Activated CD8-positive, alpha-beta memory T cell treated with anti-CD3 and anti-CD28 coated beads for 1 hour (primary cell): ENCODE results near the gene ZNF792.
"Not testable (repeated sequence)": the region's sequence is repeated elsewhere in the genome, so short reads cannot be mapped to it uniquely, and the experiment has no call there.

ENCODE experiments used
- DNase-seq, 2 donors: peaks; one replicate each; pipeline ENCODE4 v3.0.0-alpha.2; 2020; ENCODE audit warnings: low read depth in 1 of 2; ENCODE audit errors: extremely low read depth in 1 of 2

ZNF792 gene

DNA sequence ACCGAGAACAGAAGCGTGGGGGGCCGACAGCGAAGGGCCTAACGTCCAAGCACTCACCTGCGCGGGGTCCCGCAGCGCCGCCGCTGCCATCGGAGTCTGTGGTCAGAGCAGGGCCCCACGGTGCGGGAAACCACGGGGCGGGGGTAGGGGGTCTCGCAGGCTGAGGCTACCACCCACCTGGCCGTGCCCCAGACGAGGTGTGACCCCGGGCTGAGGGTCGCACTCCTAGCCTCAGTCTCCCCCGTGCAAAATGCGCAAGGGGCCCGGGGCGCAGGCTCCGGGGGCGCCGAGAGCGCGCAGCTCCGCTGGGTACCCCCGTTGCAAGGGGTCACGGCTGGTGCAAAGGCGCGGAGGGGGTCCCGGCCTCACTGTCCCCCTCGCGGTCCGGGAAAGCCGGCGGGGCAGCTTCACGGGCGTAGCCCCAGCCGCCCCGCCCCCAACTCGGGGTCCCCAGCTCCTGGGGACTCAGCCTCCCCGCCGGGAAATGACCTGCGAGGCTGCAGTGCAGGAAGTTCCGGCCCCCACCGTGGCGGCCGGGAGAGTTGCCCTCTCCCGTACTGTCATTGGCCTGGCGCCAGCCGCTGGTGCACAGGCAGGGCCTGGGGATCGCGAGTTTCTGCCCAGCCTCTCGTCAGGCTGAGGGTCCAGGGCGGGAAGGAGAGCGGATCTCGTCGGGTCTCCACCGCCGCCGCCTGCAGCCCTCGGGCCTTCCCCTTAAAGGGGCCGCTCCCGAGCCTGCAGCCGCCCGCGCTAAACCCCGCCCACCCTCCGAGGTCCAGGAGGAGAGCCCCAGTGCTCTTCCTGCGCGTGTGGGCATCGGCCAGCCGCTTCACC, at the start of gene ZNF792:
Gene ZNF792 (minus strand): TSS at position 657 of the 834 bp plus-strand sequence. CDS start 567 bp downstream, at position 90.
- peak in 1 of 2 donors; percentile 30 for DNase-seq

DNA sequence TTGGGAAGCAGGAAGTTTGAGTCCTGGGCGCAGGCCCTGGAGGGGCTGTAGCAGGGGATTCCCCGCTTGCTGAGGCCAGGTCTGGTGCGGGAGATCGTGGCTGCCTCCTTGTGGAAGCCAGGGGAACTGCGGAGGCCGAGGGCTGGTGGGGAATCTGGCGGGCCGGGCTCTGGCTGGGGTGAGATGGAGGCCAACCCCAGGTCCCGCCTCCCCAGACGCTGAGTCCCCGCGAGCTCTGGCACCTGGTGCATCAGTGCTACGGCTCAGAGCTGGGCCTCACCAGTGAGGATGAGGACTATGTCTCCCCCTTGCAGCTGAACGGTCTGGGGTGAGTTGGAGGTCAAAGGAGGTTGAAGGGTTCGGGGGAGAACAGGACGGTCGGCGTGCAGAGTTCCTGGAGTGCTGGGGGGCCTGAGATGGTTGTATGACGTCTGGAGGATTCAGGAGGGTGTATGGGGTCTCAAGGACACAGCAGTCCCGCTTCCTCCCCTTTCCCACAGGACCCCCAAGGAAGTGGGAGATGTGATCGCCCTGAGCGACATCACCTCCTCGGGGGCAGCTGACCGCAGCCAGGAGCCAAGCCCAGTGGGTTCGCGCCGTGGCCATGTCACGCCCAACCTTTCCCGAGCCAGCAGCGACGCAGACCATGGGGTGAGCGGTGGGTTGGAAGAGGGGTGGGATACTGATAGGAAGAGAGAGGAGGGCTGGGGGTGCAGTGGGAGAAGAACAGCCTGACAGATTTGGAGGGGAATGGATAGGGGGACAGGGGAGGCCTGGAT, 49.2 kb upstream of the ZNF792 start:
- DNase-seq, result peak; percentile 68

DNA sequence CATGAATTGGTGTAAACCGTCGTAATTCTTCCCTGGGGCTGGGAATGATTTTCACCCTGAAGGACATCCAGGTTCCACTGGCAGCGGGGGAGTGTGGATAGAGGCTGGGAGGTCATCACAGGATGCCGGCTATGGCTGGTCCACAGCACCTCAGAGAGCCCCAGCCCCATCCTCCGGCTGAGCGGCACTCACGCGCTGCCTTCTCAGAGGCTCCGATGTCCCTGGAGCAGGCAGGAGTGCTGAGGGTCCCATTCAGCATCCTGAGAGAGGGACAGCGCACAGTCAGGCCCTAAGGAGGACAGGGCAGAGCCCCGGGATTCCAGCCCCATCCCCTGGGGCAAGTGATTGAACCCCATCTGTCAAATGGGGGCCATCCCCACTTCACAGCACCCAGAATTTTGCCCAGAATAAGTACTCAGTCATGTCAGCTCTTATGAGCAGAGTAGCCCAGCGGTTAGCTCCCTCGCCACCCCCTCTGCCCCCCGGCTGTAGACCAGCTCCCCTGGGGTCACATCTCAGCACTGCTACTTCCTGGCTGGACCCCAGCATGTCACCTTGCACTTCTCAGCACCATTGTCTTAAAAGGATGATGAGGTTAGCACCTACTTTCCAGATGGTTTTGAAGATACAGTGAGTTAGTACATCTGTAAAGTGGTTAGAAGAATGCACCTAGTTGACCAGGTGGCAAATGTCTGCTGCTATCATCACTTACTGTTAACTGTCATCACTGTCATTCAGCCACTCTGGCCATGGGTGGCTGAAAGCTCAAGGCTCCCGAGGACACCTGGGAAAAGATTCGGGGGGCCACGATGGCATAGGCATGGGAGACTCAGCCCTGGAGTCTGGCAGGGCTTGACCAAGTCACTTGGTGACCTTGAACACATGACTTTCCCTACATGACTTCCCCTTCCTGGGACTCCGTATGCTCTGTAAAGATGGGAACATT, 48.0 kb upstream of the ZNF792 start:
- DNase-seq, result no peak

DNA sequence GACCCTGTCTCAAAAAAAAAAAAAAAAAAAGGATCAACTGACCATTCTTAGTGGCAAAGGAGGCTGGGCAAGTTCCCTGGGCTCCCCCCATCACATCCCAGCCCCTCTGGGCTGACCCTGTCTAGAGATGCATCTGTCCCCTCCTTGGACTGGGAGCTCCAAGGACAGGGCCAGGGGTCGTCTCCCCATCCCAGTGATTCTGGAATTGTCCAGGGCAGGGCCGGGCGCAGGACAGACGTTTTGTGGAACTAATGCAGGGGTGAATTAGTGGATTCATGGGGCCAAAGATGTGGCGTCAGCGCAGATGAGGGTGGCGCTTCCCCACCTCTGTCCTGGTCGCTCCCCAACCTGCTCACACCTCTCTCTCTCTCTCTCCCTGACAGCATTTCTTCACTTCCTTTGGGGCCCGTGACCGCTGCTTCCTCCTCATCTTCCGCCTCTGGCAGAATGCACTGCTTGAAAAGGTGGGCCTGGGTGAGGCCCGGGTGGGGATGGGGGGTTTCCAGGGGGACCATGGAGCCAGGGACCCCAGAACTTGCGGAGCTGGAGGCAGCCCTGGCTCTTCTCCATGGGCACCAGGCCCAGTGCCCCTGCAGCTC, 47.2 kb upstream of the ZNF792 start:
- no peak for DNase-seq

DNA sequence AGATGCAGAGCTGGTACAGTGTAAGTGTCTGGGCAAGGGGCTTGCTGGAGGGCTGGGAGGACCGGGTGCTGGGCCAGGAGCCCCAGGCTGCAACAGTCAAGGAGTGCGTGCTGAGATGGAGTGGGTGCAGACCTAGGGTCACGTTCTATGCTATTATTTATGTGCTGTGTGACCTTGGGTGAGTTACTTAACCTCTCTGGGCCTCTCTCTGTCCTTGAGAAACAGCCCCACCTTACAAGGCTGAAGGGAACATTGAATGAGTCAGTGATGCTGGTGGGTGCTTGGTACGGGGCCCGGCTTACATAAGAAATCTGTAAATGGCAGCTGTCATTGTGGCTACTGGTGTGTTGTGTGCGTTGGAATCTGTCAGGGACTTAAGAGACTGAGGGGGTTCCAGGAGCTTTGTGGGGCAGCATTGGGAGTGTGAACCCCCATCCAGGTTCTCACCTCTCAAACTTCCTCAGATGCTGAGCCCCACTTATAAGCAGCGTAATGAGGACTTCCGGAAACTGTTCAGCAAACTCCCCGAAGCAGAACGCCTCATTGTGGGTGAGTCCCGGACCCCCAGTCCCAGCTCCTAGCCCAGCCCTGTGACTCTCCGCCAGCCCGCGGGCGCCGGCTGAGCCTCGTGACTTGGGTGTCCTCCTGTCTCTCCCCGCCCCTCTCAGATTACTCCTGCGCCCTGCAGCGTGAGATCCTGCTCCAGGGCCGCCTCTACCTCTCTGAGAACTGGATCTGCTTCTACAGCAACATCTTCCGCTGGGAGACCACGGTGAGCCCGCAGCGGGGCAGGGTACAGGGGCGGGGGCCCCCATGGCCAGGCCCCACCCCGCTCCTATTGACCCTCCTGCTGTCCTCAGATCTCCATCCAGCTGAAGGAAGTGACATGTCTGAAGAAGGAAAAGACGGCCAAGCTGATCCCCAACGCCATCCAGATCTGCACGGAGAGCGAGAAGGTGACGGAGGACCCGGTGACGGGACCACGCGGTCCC, 45.7 kb upstream of the ZNF792 start:
- DNase-seq, result no peak

DNA sequence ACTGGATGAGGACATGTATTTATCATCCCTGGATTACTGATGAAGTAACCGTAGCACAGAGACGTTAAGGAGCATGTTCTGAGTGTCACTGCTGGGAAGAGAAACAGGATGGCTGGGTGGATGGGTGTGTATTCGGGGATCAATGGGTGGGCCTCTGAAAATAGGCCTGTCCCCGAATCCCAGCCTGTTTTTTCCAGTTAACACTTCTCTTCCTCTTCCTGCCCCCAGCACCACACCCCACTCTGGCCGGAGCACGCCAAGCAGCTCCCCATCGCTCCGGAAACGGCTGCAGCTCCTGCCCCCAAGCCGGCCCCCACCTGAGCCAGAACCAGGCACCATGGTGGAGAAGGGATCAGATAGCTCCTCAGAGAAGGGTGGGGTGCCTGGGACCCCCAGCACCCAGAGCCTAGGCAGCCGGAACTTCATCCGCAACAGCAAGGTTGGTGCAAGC, 44.9 kb upstream of the ZNF792 start:
- DNase-seq, result no peak

DNA sequence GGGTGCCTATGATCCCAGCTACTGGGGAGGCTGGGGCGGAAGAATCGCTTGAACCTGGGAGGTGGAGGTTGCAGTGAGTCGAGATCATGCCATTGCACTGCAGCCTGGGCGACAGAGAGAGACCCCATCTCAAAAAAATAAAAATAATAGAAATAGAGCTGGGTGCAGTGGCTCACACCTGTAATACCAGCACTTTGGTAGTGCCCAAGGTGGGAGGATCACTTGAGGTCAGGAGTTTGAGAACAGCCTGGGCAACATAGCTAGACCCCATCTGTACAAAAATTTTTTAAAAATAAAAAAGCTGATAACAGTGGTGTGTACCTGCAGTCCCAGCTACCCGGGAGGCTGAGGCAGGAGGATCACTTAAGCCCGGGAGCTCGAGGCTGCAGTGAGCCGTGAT, 43.4 kb upstream of the ZNF792 start:
- not testable (repeated sequence) for DNase-seq

DNA sequence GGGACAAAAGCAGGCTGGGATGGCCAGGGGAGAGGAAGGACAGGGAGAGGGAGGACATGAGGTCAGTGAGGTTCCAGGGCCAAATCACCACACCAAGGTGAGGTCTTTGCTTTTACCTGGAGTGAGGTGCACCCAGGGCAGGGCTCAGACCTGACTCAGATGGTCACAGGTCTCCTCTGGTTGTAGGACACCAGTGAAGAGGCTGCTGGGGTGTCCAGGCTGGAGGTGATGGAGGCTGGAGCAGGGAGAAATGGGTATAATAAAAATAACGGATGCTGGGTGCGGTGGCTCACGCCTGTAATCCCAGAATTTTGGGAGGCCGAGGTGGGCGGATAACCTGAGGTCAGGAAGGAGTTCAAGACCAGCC, 43.0 kb upstream of the ZNF792 start:
- no peak for DNase-seq

DNA sequence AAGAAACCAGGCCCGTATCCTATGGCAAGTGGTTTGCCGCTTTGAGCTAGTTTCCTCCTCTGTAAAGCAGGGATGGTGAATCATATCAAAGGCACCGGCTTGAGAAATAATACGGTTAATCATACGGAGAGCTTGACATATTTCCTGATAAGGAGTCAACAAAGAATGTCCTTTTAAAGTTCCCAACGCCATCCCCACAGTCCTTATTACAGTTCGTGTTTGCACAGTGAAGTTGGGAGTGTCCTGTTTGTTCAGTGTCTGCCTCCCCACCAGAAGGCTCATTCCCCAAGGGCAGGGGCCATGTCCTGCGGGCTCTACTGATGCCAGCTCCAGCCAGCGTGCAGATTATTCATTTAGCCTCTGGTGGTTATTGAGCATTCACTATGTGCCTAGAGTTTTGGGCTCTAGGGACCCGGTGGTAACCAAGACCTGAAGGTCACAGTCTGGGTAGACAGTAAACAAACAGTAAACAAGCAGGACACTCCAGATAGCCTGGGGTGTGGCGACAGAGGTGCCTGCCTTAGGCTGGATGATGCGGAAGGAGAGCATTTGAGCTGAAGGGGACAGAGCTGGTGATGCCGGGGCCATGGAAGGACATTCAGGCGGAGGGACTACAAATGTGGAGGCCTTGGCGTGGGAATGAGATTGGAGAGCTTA, 42.4 kb upstream of the ZNF792 start:
- DNase-seq, result no peak

DNA sequence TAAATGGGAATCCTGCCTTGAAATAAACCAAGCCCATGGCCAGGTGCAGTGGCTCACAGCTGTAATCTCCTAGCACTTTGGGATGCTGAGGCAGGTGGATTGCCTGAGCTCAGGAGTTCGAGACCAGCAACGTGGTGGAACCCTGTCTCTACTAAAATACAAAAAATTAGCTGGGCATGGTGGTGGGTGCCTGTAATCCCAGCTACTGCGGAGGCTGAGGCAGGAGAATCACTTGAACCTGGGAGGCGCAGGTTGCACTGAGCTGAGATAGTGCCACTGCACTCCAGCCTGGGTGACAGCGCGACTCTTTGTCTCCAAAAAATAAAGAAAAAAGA, 41.9 kb upstream of the ZNF792 start:
- DNase-seq, result not testable (repeated sequence)

DNA sequence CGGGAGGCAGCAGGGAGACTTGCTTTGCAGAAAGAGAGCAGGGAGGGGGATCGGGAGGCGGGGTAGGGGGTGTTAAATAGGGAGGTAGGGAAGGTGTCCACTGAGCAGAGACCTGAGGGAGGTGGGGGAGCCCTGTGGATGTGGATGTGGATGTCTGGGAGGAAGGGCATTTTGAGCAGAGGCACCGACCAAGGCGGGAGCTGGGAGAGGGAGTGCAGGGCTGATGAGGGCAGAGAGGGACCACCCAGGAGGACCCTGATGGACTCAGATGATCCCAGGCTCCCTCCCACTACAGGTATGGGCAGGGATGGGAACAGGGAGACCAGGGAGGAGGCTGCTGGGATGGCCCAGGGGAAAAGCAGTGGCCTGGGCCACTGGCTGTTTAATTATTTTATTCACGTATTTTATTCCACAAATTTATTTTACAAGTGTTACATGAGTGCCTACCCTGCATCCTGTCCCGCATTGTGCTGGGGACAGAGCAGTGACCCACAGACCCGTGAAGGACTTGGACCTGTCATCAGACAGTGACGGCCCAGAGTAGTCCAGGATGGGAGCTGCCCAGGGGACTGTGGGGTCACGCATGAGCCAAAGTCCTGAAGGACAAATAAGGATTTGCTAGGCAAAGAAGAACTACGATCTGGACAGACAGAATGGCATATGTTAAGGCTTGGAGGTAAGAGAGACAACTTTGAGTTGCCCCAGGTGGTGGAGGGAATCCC, 41.4 kb upstream of the ZNF792 start:
- no peak for DNase-seq

DNA sequence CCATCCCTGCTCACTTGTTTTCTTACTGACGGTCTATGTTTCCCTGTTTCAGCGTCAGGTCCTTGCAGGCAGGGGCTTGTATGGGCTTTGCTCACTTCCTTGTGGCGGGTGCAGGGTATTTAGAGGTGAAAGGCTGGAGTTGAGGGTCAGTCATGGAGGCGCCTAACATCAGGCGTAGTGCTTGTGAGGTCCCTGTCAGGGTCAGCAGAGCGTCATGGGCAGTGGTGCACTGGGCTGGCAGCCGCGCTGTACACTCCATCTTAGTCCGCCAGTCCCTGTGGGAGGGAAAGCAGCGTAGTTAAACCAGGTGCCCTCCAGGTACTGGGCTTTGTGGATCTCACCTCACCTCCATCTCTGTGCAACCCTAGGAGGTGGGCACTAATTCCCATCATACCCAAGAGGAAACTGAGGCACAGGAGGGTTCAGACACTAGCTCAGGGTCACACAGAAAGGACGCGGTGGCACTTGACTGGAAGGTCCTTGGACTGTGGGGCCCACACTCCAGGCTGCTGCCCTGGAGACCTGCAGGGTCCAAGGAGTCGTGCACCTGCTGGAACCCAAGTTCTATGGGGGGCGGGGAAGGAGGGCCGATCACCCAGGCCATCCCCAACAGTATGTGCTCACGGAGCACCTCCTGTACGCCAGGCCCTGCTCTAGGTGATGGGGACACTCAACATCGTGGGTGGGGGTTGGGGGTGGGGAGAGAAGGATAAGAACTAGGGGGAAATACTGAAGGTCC, 40.7 kb upstream of the ZNF792 start:
- no peak for DNase-seq

DNA sequence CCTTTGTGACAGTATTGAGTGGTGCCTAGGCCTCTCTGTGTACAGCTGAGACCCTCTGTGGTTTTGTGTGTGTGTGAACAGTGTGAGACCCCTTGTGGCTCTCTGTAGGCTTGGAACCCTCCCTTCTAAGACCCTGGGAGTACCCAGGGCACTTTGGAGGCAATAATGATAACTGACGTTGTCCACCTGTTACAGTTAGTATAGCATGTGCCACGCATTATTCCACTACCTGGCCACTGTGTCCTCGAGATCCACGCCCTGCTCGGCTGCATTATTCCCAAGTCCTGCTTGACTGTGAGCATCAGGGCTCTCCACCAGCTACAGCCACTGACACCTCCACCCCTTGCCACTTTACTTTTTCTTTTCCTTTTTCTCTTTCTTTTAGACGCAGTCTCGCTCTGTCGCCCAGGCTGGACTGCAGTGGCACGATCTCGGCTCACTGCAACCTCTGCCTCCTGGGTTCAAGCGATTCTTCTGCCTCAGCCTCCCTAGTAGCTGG, 38.1 kb upstream of the ZNF792 start:
- DNase-seq, result no peak

DNA sequence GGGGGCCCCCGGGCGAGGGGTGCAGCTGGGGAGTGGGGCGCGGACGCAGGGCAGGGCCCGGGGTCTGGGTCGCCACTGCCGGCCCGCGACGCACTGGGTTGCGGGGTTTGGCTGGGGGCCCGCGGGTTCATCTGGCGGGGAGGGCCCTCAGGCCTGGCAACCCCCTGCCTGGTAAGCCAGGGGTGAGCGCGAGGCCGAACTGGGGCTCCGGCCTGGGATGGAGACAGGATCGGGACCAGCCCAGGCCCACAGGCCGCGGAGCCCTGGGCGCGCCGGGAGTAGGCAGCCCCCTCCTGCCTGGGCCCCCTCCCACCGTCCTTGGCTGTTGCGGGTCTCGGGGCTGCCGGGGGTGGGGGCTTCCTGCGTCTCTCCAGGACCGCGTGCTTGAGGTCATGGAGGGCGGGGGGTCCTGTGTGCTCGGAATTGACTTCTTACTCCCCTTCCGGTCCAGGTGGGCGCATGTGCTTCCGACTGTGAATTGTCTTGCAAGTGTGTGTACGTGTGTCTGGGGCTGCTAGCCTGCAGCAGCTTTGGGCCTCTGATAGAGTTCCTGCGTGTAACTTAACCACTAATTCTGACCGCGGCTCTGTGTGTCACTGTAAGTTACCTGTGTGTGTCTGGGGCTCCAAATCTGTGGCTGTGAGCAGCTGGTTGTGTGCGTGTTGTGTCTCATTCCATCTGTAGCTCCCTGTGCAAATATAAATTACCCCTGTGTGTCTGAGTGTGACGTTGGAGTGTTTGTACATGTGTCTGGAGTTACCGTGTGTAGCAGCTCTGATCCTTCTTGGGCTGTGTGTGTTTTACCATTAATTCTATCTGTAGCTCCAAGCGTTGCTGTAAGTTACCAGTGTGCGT, 36.8 kb upstream of the ZNF792 start:
- peak in 1 of 2 donors; percentile 42 for DNase-seq

DNA sequence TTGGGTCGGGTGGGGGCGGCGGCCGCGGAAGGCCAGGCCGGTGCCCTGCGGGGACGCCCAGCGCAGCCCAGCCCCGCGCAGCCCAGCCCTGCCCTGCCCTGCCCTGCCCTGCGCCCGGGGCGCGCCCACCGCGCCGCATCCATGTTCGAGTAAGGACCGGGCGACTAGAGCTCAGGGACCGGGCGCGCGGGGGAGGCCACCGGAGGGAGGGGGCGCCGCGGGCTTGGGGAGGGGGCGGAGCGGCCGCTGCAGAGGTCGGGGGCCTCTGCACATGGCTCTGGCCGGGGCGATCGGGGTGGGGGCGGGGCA, 36.3 kb upstream of the ZNF792 start:
- DNase-seq, result no peak

DNA sequence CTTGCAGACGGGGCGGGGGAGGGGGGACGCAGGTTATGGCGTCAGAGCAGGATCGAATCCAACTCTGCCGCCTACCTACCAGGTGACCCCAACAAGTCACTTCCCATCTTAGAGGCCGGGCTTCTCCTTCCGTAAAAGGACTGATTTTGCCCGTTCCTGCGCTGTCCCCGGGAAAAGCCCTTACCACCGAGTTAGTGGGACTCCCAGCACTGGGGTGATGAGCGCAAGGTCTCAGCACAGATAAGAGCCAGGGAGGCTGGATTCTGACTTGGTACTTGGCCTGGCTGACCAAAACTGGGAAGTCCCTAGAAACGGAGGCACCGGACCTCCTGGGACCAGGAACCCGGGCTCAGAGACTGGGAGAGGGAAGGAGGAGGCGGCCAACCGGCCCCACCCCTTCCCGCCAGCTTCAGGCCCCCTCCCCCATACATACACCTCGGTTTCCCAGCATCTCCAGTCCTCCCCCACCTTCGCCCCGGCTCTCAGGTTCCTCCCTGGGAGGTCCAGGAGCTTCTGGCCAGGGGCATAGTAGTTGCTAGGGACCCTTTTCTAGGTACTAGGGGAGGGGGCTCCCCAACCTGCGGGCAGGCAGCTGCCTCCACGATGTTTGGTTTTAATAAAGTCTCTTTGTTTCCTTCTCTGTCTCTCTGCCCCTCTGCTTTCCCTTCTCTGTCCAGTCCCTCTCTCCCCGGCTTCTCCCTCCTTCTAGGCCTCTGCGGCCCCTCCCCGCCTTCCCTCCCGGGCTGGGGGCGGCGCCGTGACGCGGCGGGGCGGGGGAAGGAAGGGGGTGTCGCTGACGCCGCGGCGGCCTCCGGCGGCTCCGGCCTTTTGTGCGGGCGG, 35.7 kb upstream of the ZNF792 start, which contains the start of gene GRAMD1A:
Gene GRAMD1A (plus strand): TSS at position 826 of the 840 bp plus-strand sequence. CDS start 156 bp downstream, outside the sequence.
- peak in 1 of 2 donors; percentile 64 for DNase-seq
